HG03575 (cell line): ENCODE results near the gene SUGP1.
"Not testable (repeated sequence)": the region's sequence is repeated elsewhere in the genome, so short reads cannot be mapped to it uniquely, and the experiment has no call there.

Experiments
- ATAC-seq: cut with Tn5 transposase; IDR thresholded peaks from one replicate; pipeline ENCODE4 v1.9.1; 2021; ENCODE audit not compliant: unreplicated experiment, insufficient number of reproducible peaks, low FRiP score; ENCODE audit errors: extremely low read depth

SUGP1 gene

GRCh38 chr19:19320361-19321140 is at the start of gene SUGP1, which contains the start of gene MAU2:
Gene SUGP1, minus strand, starts transcription at chr19:19320509. Its CDS starts 13 bp downstream, at chr19:19320496.
Gene MAU2, plus strand, starts transcription at chr19:19320829. Its CDS starts 31 bp downstream, at chr19:19320860.
- peak; percentile 74 for ATAC-seq

GRCh38 chr19:19368087-19368486 is 47.8 kb upstream of the SUGP1 start:
- ATAC-seq: no peak

GRCh38 chr19:19366434-19367396 is 46.4 kb upstream of the SUGP1 start:
- no peak for ATAC-seq

GRCh38 chr19:19362075-19362474 is 41.8 kb upstream of the SUGP1 start:
- ATAC-seq: no peak

- ATAC-seq: no peak
Observed at GRCh38 chr19:19361075-19361594, 40.8 kb upstream of the SUGP1 start.

GRCh38 chr19:19356901-19357566 is 36.7 kb upstream of the SUGP1 start:
- no peak for ATAC-seq

- ATAC-seq: no peak
Observed at GRCh38 chr19:19356500-19356899, 36.2 kb upstream of the SUGP1 start.

GRCh38 chr19:19355606-19356139 is 35.4 kb upstream of the SUGP1 start:
- no peak for ATAC-seq

- ATAC-seq: no peak
Observed at GRCh38 chr19:19354932-19355331, 34.6 kb upstream of the SUGP1 start.

- no peak for ATAC-seq
Observed at GRCh38 chr19:19354007-19354406, 33.7 kb upstream of the SUGP1 start.

- no peak for ATAC-seq
Observed at GRCh38 chr19:19352823-19353222, 32.5 kb upstream of the SUGP1 start.

- not testable (repeated sequence) for ATAC-seq
Observed at GRCh38 chr19:19350756-19351155, 30.4 kb upstream of the SUGP1 start.

- ATAC-seq: no peak
Observed at GRCh38 chr19:19349365-19349764, 29.1 kb upstream of the SUGP1 start.

- ATAC-seq: no peak
Observed at GRCh38 chr19:19348266-19348665, 28.0 kb upstream of the SUGP1 start.

GRCh38 chr19:19347401-19348110 is 27.2 kb upstream of the SUGP1 start:
- no peak for ATAC-seq

GRCh38 chr19:19345970-19346369 is 25.7 kb upstream of the SUGP1 start:
- no peak for ATAC-seq

- no peak for ATAC-seq
Observed at GRCh38 chr19:19345232-19345631, 24.9 kb upstream of the SUGP1 start.

- ATAC-seq: no peak
Observed at GRCh38 chr19:19343762-19344161, 23.5 kb upstream of the SUGP1 start.
